ENCODE measurements around the gene STXBP1.

The STXBP1 gene

DNA sequence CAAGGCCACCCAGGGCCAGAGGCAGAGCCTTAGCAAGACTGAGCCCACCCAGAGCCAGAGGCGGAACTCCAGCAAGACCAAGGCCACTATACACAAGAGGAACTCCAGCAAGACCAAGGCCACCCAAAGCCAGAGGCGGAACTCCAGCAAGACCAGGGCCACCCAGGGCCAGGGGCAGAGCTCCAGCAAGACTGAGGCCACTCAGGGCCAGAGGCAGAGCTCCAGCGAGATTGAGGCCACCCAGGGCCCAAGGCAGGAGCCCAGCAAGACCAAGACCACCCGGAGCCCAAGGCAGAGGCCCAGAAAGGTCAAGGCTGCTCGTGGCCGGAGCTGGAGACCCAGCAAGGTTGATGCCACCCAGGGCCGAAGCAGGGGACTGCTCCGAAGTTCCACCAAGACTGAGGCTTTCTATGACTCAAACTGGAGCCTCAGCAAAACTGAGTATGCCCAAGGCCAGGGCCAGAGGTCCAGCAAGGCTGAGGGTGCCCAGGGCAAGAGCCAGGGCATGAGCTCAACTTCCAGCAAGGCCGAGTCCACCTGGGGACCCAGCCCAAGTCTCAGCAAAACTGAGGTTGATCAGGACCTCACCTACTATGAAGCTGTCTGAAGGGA is 118.8 kb downstream of the STXBP1 start:
- H3K4me3 ChIP-seq (replicated peaks; ENCODE audit: low read depth, low read length) = no peak overlapping the region
- DNase-seq (ENCODE audit: low read depth) = no peak
- no peak for TF ChIP-seq CTCF (IDR thresholded peaks at IDR 0.05; ENCODE audit: low read length, missing control alignments)

DNA sequence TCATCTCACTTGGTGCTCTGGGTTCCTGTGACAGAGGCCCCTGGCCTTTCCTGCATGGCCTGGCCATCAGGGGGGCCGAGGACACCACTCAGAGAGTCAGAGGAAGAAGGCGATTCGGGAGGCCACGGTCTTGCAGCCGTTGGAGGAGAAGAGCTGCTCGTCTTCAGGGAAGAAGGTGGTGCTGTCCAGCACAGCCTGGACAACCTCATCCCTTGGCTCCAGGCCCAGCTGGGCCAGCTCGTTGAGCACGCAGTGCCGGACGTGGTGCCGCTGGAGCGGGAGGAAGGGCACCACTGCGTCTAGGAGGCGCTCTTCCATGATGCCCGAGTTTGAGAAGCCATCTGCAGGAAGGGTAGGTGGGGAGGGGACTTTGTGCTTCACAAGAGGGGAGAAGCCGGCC is 119.9 kb downstream of the STXBP1 start:
- H3K4me3 ChIP-seq (replicated peaks; ENCODE audit: low read depth, low read length) = no peak overlapping the region
- no peak for DNase-seq (ENCODE audit: low read depth)
- no peak for TF ChIP-seq CTCF (IDR thresholded peaks at IDR 0.05; ENCODE audit: low read length, missing control alignments)

DNA sequence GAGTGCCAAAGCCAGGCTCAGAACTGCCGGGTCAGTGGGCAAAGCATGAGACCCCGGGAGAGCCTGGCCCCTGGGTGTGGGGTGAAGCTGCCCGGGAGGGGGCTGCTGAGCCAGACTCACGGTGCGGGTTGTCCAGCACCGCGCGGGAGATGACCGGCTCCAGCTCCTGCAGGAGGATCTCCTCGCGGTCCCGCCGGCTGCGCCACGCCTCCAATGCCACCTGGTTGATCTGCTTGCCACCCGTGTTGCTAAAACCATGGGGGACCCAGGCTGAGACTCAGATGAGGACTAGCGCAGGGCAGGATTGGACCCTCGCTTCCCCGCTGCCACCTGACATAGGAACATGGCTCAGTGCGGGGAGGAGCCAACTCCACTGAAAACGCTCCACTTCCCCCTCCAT is 120.4 kb downstream of the STXBP1 start:
- no peak for DNase-seq (ENCODE audit: low read depth)
- H3K4me3 ChIP-seq (replicated peaks; ENCODE audit: low read depth, low read length) = no peak overlapping the region
- no peak for TF ChIP-seq CTCF (IDR thresholded peaks at IDR 0.05; ENCODE audit: low read length, missing control alignments)

DNA sequence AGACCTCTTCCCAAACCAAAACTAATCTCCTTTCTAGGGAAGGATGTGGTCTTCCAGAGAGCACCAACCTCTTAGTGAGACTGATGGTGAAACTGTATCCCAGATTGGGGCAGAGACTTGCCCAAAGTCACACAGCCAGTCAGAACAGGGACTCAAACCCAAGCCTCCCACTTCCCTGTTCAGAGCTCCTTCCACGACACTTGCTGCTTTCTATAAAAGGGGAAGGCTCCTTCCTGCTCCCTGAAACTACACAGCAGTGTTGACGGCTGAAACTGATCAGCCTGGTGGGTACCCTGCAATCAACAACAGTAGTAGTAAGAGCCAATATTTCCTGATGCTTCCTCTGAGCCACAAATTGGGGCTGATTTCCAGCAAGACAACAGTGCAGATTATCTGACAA is 121.5 kb downstream of the STXBP1 start:
- no peak for TF ChIP-seq CTCF (IDR thresholded peaks at IDR 0.05; ENCODE audit: low read length, missing control alignments)
- no peak for DNase-seq (ENCODE audit: low read depth)

DNA sequence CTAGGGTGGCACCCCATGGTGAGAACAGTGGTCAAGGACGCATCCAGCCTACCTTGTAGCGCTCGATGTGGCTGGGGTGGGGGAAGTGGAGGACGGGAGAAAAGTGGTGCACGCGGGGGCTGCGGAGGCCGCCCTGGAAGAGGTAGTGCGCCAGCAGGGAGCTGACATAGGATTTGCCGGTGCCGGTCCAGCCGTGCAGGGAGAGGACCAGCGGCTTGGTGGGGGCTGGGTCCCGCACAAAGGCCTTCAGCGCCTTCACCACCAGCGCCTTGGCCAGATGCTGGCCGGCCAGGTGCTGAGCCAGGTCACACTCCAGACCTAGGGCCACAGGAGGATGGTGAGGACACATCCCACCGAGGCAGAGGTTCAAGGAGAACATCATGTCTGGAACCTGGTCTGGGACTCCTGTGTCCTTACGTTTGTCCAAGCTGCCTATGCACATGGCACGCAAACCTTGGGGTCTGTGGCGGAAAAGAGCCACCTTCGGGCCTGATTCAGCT is 122.2 kb downstream of the STXBP1 start:
- DNase-seq (ENCODE audit: low read depth) = no peak
- H3K4me3 ChIP-seq (replicated peaks; ENCODE audit: low read depth, low read length) = peak overlapping the region; percentile 70
- TF ChIP-seq CTCF (IDR thresholded peaks at IDR 0.05; ENCODE audit: low read length, missing control alignments) = no peak

More for the DNA sequence above, 121.5 kb downstream of the STXBP1 start:
- no peak overlapping the region for H3K4me3 ChIP-seq (replicated peaks; ENCODE audit: low read depth, low read length)

DNA sequence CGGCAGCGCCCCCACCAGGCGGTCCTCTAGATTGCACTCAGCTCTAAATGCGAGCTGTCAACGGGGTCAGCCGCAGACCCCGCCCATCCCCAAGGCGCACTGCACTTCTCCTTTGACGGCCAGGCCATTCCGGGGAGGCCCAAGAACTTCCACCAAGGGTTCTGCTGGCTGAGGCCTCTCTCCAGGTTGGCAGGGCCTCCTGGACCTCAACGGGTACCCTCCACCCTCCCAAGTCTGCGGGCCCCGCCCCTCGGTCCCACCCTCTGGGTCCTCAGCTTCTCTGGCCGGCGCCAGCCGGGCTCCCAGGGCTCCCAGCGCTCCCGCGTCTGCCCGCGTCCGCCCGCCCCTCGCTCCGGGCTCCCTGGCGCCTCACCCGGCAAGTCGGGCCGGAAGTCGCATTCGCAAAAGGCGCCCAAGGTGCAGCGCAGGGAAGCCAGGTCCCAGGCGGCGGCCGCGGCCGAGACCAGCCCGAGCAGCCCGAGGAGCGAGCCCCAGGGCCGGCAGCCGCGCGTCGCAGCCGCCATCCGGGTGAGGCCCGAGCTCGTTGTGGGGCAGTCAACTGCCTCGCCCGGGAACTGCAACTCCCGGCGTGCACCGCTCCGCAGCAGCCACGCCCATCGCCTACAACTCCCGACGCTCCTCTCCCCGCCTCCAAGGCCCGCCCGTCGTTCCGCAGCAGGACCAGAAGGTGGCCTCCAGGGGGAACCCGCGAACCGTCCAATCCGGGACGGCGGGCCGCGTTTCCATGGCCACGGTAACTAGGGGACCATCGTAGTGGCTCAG is 122.9 kb downstream of the STXBP1 start, which contains the start of gene TOR2A:
TOR2A (minus strand) TSS at position 548 of the 783 bp plus-strand sequence; CDS start at position 524, 24 bp downstream.
- peak; percentile 93 for TF ChIP-seq CTCF (IDR thresholded peaks at IDR 0.05; ENCODE audit: low read length, missing control alignments)
- DNase-seq (ENCODE audit: low read depth) = peak; percentile 98
- peak within 1 kb of the TSS; percentile 70 for H3K4me3 ChIP-seq (replicated peaks; ENCODE audit: low read depth, low read length)

All from fibroblast of pulmonary artery (primary cell).